Measurements from ENCODE around the gene ZNF280D.

DNA sequence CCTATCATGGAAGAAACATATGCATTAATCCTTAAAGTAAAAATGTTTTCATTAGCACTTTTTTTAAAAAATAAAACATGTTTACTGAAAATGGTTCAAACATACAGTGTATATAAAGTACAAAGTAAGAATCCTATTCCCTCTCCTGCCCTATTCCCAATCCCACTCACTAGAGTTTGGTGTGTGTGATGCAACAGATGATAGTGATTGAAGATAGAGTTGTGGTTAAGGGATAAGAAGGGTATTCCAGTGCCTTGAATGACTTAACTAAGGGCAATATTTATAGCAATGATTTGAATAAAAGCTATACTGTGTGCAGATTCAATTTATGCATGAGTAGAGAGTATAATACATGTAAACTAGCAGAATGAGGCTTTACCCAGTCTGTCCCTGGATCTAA, 18.1 kb downstream of the ZNF280D start:
- TF ChIP-seq POLR2AphosphoS5 (IDR thresholded peaks at IDR 0.05; ENCODE audit: borderline replicate concordance, low read depth, low read length): no peak
- TF ChIP-seq EZH2 (IDR thresholded peaks at IDR 0.05): no peak
- no peak for TF ChIP-seq FOXP2 (optimal IDR thresholded peaks at IDR 0.05; ENCODE audit: control extremely low read depth, extremely low read length, insufficient read depth)

All from SK-N-MC (cell line).